Glomerular endothelial cell (primary cell): Measurements from ENCODE around the gene TWF1. TPM values are rescaled to one million over a fixed set of nuclear protein-coding genes. Genes with fewer than 3 reads are reported as not detected.

Experiments used
- total RNA-seq: library from RNA; depleted of rRNA; stranded (reverse); fragments of >200 nt; gene quantifications from 2 replicates; pipeline ENCODE4 v1.2.3, GENCODE V29; 2015

The TWF1 gene
- total RNA-seq, 1 donor from 2014 or later = 85.6 TPM

Other genes with a start within 250 kb of the TWF1 start
- gene PUS7L, start 47.5 kb downstream of the TWF1 start, total RNA-seq = 8.3 and 11.6 TPM in 2 replicates
- 12.3 and 16.4 TPM in 2 replicates for gene IRAK4, start 47.4 kb downstream of the TWF1 start, total RNA-seq
- 8.5 and 12.0 TPM in 2 replicates for gene TMEM117, start 29.8 kb upstream of the TWF1 start, total RNA-seq